ENCODE measurements around the gene NRIP1. TPM values are rescaled to one million over a fixed set of nuclear protein-coding genes. Genes with fewer than 3 reads are reported as not detected.

Gene NRIP1
- total RNA-seq, 2 donors from 2014 or later = 29.3 to 43.1 TPM

- intact Hi-C loops (cut with DNase I) = no loop called here
- TF ChIP-seq POLR2A (IDR thresholded peaks at IDR 0.05) = no peak
- TF ChIP-seq POLR2AphosphoS5 (IDR thresholded peaks at IDR 0.05) = no peak
- no peak for TF ChIP-seq CTCF (IDR thresholded peaks at IDR 0.05)
These were observed 87.0 kb downstream of the NRIP1 start for GRCh38 chr21:14977814-14978213.

GRCh38 chr21:14975136-14975919 lies 89.5 kb downstream of the NRIP1 start:
- Histone ChIP-seq H3K36me3 (no peaks in the 10 kb centered on the region), H3K9me3 (no peaks in the 10 kb centered on the region), H3K27me3 (replicated peaks; ENCODE audit: insufficient read depth) (no peaks in the 10 kb centered on the region), H3K27ac (no peak overlapping the region), H3K4me3 (no peak overlapping the region), H3K4me1 (replicated peaks) (no peaks in the 10 kb centered on the region)
- 83% methylated on average over 6 of the region's 6 CpGs for WGBS
- TF ChIP-seq CTCF (IDR thresholded peaks at IDR 0.05) (no peak), POLR2A (IDR thresholded peaks at IDR 0.05) (no peak), POLR2AphosphoS5 (IDR thresholded peaks at IDR 0.05) (no peak)
- intact Hi-C loops (cut with DNase I) = no loop called here
- no peak for DNase-seq (ENCODE audit: low spot score)

More at GRCh38 chr21:14977814-14978213, 87.0 kb downstream of the NRIP1 start:
- H3K4me1 ChIP-seq (replicated peaks) = no peaks in the 10 kb centered on the region
- H3K9me3 ChIP-seq = no peaks in the 10 kb centered on the region
- H3K27ac ChIP-seq = no peak overlapping the region
- no peaks in the 10 kb centered on the region for H3K27me3 ChIP-seq (replicated peaks; ENCODE audit: insufficient read depth)
- WGBS = 95% methylated on average over 5 of the region's 5 CpGs
- DNase-seq (ENCODE audit: low spot score) = no peak
- no peaks in the 10 kb centered on the region for H3K36me3 ChIP-seq
- no peak overlapping the region for H3K4me3 ChIP-seq

GRCh38 chr21:14972678-14973077 lies 92.1 kb downstream of the NRIP1 start:
- H3K27me3 ChIP-seq (replicated peaks; ENCODE audit: insufficient read depth) = no peaks in the 10 kb centered on the region
- no peaks in the 10 kb centered on the region for H3K9me3 ChIP-seq
- peaks cover 0 to 2% of the 10 kb centered on the region in 2 donors for H3K36me3 ChIP-seq
- no peak for DNase-seq (ENCODE audit: low spot score)
- no peaks in the 10 kb centered on the region for H3K4me1 ChIP-seq (replicated peaks)
- H3K4me3 ChIP-seq = no peak overlapping the region
- H3K27ac ChIP-seq = no peak overlapping the region
- intact Hi-C loops (cut with DNase I) = no loop called here
- TF ChIP-seq POLR2A (IDR thresholded peaks at IDR 0.05) (no peak), CTCF (IDR thresholded peaks at IDR 0.05) (no peak), POLR2AphosphoS5 (IDR thresholded peaks at IDR 0.05) (no peak)
- WGBS = 97% methylated on average over 6 of the region's 6 CpGs

GRCh38 chr21:14968821-14969220 lies 96.0 kb downstream of the NRIP1 start:
- H3K27me3 ChIP-seq (replicated peaks; ENCODE audit: insufficient read depth) = no peaks in the 10 kb centered on the region
- H3K4me1 ChIP-seq (replicated peaks) = no peaks in the 10 kb centered on the region
- peaks cover 0 to 7% of the 10 kb centered on the region in 2 donors for H3K36me3 ChIP-seq
- intact Hi-C loops (cut with DNase I) = no loop called here
- no peak for DNase-seq (ENCODE audit: low spot score)
- H3K27ac ChIP-seq = no peak overlapping the region
- no peak overlapping the region for H3K4me3 ChIP-seq
- WGBS = 86% methylated on average over 1 of the region's 1 CpG
- no peaks in the 10 kb centered on the region for H3K9me3 ChIP-seq
- TF ChIP-seq POLR2AphosphoS5 (IDR thresholded peaks at IDR 0.05) (no peak), CTCF (IDR thresholded peaks at IDR 0.05) (no peak), POLR2A (IDR thresholded peaks at IDR 0.05) (no peak)

GRCh38 chr21:14968029-14968428 lies 96.8 kb downstream of the NRIP1 start:
- H3K9me3 ChIP-seq = no peaks in the 10 kb centered on the region
- TF ChIP-seq POLR2AphosphoS5 (IDR thresholded peaks at IDR 0.05) = no peak
- TF ChIP-seq CTCF (IDR thresholded peaks at IDR 0.05) = no peak
- no peak for TF ChIP-seq POLR2A (IDR thresholded peaks at IDR 0.05)
- no peak for DNase-seq (ENCODE audit: low spot score)
- no peak overlapping the region for H3K4me3 ChIP-seq
- intact Hi-C loops (cut with DNase I) = no loop called here
- peaks cover 0 to 7% of the 10 kb centered on the region in 2 donors for H3K36me3 ChIP-seq
- no peak overlapping the region for H3K27ac ChIP-seq
- WGBS = 88% methylated on average over 5 of the region's 5 CpGs
- H3K27me3 ChIP-seq (replicated peaks; ENCODE audit: insufficient read depth) = no peaks in the 10 kb centered on the region
- H3K4me1 ChIP-seq (replicated peaks) = no peaks in the 10 kb centered on the region

Data from prostate gland (tissue), 2 donors.